RWPE1 (cell line): ENCODE measurements around the gene BNIP5.

Source experiments
- CTCF ChIA-PET: fragments of 350-600 bp; sonication (Branson Sonifier 250); formaldehyde crosslinking; extraction: SDS; loops from one replicate; lab custom pipeline; 2021; lab: Yijun Ruan, JAX
- POLR2A ChIA-PET: fragments of 400-600 bp; formaldehyde crosslinking; extraction: SDS; loops from one replicate; lab custom pipeline; 2020; ENCODE audit warnings: antibody characterized with exemption; ENCODE audit not compliant: low non-redundant PET; lab: Yijun Ruan, JAX
- DNase-seq: peaks from one replicate; pipeline ENCODE4 v3.0.0; 2012; ENCODE audit warnings: low spot score
- H3K27ac ChIP-seq: fragments of 450-650 bp; 2 replicates; pipeline ENCODE4 v1.5.1; 2017
- TF ChIP-seq, protein P1 (sequence below): fragments of 450-650 bp; conservative IDR thresholded peaks from 2 replicates; pipeline ENCODE4 v1.5.1; 2017; ENCODE audit warnings: low read depth, mild to moderate bottlenecking

BNIP5 gene

GRCh38 chr6:36336779-36337241 lies at the start of gene BNIP5:
Gene BNIP5 (minus strand): TSS chr6:36336888. CDS start chr6:36330690, 6,198 bp downstream.
- CTCF ChIA-PET, result no interaction called here
- no peak within 1 kb of the TSS for H3K27ac ChIP-seq
- DNase-seq, result no peak
- TF ChIP-seq, protein P1, sequence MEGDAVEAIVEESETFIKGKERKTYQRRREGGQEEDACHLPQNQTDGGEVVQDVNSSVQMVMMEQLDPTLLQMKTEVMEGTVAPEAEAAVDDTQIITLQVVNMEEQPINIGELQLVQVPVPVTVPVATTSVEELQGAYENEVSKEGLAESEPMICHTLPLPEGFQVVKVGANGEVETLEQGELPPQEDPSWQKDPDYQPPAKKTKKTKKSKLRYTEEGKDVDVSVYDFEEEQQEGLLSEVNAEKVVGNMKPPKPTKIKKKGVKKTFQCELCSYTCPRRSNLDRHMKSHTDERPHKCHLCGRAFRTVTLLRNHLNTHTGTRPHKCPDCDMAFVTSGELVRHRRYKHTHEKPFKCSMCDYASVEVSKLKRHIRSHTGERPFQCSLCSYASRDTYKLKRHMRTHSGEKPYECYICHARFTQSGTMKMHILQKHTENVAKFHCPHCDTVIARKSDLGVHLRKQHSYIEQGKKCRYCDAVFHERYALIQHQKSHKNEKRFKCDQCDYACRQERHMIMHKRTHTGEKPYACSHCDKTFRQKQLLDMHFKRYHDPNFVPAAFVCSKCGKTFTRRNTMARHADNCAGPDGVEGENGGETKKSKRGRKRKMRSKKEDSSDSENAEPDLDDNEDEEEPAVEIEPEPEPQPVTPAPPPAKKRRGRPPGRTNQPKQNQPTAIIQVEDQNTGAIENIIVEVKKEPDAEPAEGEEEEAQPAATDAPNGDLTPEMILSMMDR, result no peak
- POLR2A ChIA-PET, result no interaction called here

DNA sequence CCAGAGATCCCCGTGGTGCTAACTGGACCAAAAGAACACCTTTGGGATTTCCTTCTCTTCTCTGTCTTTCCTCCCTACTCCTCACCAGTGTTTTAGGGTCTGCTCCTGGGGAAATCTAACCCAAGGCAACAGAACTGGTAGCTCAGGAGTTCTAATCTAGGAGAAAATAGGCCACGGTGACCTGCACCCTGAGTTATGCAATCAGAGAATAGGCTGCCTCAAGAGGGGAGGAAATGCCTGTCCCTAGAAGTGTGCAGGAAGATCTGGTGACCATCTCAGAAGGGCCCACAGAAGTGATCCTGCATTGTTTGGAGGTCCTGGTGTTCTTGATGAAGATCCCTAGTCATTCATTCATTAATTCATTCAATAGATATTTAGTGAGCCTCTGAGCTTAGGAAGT lies 47.4 kb upstream of the BNIP5 start:
- H3K27ac ChIP-seq, result no peak overlapping the region
- no peak for DNase-seq
- TF ChIP-seq, protein P1, result no peak
- ChIA-PET CTCF (no interaction called here), POLR2A (no interaction called here)

DNA sequence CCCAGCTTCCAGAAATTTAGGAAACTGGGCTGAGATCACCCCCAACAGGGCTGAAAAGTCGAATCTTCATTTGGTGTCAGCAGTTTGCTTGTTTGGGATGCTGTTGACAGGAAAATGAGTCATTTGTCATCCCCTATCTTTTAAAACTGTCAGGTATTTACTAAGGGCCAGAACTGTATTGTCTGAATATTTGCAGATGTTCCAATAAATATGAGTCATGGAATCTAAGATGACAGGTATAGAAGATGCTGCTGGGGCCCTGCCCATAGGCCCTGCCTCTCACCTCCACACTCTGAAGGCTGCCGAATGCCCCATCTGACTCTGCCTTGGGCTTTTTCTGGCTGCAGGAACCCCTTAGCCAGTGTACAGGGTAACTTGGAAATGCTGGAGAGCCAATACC lies 46.9 kb upstream of the BNIP5 start:
- TF ChIP-seq, protein P1, result no peak
- H3K27ac ChIP-seq, result no peak overlapping the region
- ChIA-PET POLR2A (no interaction called here), CTCF (no interaction called here)
- DNase-seq, result peak; percentile 58

DNA sequence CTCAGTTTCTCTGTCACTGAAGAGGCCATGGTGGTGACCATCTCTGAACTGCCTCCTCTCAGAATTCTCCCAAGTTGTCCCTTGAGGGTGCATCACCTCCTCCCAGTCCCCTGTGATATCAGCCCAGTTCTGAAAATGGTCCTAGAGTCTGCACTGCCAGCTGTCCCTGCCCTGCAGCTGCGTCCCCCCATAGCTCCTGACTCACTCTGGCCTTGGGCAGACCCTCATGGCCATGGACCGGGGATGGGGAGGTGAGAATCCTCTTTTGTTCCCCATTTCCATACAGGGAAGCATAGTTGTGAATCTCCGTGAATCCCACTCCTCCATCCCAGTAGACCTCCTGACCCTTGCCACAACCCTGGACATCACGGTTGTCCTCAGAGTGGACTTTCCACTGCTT lies 46.3 kb upstream of the BNIP5 start:
- TF ChIP-seq, protein P1, result no peak
- H3K27ac ChIP-seq, result no peak overlapping the region
- POLR2A ChIA-PET, result no interaction called here
- CTCF ChIA-PET, result no interaction called here
- no peak for DNase-seq

DNA sequence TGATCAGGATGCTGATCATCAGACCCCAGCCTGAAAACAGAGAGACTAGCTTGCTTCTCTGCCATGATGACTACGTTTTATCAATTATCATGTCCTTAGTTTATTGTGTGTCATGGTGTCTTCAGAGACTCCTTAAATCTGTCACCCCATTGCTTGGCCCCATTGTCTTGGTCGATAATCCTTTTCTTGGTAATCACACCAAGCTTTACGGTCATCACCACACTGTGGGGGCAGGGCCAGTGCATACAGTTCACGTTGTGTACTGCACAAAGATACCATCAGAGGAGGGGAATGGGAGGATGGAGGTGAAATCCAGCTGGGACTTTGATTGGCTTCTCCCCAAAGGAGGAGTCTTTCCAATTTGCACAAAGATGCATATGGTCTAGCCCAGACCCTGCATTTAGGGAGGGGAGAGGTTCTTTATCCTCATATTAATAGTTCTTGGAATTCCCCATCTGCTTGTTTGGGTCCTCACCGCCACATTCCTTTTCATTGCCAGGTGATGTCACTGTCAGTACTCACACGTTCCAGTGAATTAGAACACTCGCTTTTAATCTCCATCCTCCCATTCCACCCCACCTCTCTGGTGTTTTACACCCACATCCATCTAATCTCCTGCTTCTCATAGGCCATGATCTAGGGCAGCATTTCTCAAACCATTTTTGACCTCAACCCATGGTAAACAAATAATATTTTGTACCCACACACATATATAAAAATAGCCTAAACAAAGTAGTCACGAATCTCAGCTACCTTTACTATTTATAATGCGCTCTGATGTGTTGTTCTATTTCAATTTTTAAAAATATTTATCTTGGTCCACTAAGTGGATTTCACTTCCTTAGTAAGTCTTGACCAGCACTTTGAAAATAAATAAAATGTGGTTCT lies 45.1 kb upstream of the BNIP5 start:
- no peak for DNase-seq
- ChIA-PET POLR2A (no interaction called here), CTCF (interaction anchor here (1.0 to 1.6 kb wide), 2 partner anchors 38 to 41 kb away, joined by 3 to 4 read pairs; no protein-coding TSS in a partner anchor)
- H3K27ac ChIP-seq, result no peak overlapping the region
- TF ChIP-seq, protein P1, result no peak

- no peak for DNase-seq
- no peak overlapping the region for H3K27ac ChIP-seq
- TF ChIP-seq, protein P1, result no peak
- ChIA-PET POLR2A (no interaction called here), CTCF (interaction anchor here (0.7 to 1.6 kb wide), 2 partner anchors 40 to 1367 kb away, joined by 3 read pairs; no protein-coding TSS in a partner anchor)
Measured at GRCh38 chr6:36380166-36380565, 43.5 kb upstream of the BNIP5 start.
